Measurements from ENCODE around the gene FBP2. TPM values are rescaled to one million over a fixed set of nuclear protein-coding genes. Genes with fewer than 3 reads are reported as not detected.
"Not testable (repeated sequence)": the region's sequence is repeated elsewhere in the genome, so short reads cannot be mapped to it uniquely, and the experiment has no call there.

The FBP2 gene
- polyA plus RNA-seq, 4 donors: 0.08 to 0.11 TPM; not detected in 2

DNA sequence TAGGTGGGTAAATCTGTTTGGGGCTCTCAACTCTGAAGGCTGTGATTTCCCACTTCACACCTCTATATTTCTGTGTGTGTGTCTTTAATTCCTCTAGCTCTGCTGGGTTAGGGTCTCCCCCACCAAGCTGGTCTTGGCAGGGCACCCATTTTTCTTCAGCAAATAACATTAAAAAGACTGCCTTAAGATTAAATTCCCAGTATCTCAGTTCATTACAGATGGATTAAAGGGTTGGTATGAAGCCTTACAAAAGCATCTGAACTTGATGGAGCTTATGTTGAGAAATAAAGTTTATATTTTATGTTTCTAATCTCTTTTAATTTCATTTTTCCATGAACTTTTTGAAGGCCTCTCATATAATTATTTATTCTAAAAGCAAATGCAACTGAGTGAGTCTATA is 27.1 kb downstream of the FBP2 start:
- no peak for DNase-seq (ENCODE audit: low read depth in 4 of 4, low spot score in 2 of 4)

GRCh38 chr9:94564279-94564678 is 29.3 kb downstream of the FBP2 start:
- not testable (repeated sequence) for DNase-seq (ENCODE audit: low read depth in 4 of 4, low spot score in 2 of 4)

GRCh38 chr9:94563548-94563947 is 30.1 kb downstream of the FBP2 start:
- DNase-seq (ENCODE audit: low read depth in 4 of 4, low spot score in 2 of 4): no peak

- no peak for DNase-seq (ENCODE audit: low read depth in 4 of 4, low spot score in 2 of 4)
These were observed 33.4 kb downstream of the FBP2 start for GRCh38 chr9:94560237-94560636.

- DNase-seq (ENCODE audit: low read depth in 4 of 4, low spot score in 2 of 4): no peak
These were observed 36.2 kb downstream of the FBP2 start for GRCh38 chr9:94557376-94557775.

GRCh38 chr9:94554439-94555331 is 38.9 kb downstream of the FBP2 start, which contains the start of gene PCAT7:
Gene PCAT7, plus strand, starts transcription at chr9:94555083.
- DNase-seq (ENCODE audit: low read depth in 4 of 4, low spot score in 2 of 4): no peak

- no peak for DNase-seq (ENCODE audit: low read depth in 4 of 4, low spot score in 2 of 4)
These were observed 39.6 kb downstream of the FBP2 start for GRCh38 chr9:94554078-94554438.

DNA sequence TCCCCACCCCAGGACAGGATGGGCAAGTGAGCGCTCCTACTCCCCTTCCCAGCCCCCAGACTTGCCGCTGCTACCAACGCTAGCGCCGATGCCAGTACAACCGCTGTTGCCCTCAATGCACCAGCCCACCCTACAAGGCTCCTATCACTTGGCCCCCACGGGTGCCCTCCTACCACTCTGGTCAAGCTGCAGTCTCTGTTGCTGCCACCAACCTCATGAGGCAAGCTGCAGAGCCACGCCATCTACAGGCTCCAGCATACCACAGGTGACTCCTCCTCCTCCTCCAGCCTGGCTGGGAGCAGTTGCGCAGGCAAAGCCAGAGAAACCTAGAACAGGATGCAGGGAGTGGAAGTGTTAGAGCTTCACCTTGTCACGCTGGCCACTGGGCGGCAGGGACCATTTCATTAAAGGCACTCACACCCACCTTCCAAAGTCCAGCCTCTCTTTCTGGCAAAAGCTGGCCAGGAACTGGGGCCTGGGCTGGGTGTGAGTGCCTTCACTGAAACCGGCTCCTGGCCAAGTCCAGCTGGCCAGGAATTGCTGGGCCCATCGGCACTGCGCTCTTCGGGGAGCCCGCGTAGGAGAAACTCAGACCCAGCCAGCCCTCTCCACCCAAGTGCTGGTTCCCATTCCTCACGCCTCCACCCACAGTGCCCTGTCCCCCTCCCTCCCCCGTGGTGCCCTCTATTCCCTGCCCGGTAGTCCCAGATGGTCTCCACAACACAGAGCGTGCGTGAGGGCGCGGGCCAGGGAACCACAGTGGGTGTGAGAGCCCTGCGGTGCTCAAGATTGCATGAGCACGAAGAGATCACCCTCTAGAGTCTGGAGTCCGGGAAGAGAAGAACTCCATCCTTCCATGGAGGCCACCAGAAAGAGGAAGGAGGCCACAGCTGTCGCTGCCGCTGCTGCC is 40.3 kb downstream of the FBP2 start:
- DNase-seq (ENCODE audit: low read depth in 4 of 4, low spot score in 2 of 4): no peak

- DNase-seq (ENCODE audit: low read depth in 4 of 4, low spot score in 2 of 4): no peak
These were observed 47.7 kb downstream of the FBP2 start for GRCh38 chr9:94545940-94546339.

- DNase-seq (ENCODE audit: low read depth in 4 of 4, low spot score in 2 of 4): not testable (repeated sequence)
These were observed 49.3 kb downstream of the FBP2 start for GRCh38 chr9:94544335-94544734.

- no peak for DNase-seq (ENCODE audit: low read depth in 4 of 4, low spot score in 2 of 4)
These were observed 54.7 kb downstream of the FBP2 start for GRCh38 chr9:94538908-94539307.

DNA sequence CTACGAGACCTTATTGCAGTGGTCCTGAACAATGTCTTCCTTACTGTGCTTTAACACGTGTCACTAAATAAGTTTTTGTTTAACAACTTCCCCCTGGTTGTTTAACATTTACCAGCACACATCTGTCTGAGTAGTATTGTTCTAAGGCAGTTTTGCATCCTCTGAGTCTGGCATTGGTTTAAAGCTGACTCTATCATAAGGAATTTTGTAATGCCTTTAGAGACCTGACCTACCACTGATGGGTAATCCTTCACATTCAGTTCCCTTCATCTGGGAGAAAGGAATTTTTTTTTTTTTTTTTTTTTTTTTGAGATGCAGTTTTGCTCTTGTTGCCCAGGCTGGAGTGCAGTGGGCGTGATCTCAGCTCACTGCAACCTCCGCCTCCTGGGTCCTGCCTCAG is 58.7 kb downstream of the FBP2 start:
- DNase-seq (ENCODE audit: low read depth in 4 of 4, low spot score in 2 of 4): no peak

DNA sequence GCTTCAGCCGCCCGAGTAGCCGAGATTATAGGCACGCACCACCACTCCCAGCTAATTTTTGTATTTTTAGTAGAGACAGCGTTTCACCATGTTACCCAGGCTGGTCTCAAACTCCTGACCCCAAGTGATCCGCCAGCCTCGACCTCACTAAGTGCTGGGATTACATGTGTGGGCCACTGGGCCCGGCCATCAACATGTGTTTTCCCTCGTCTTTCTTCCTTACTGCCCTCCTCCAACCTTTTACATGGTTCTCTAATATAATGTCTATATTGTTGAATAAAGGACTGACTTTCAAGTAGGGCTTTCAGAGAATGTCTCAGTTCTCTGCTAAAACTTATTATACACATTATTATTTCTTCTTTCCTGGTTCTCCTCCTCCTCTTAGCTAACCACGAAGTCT is 60.0 kb downstream of the FBP2 start:
- no peak for DNase-seq (ENCODE audit: low read depth in 4 of 4, low spot score in 2 of 4)

DNA sequence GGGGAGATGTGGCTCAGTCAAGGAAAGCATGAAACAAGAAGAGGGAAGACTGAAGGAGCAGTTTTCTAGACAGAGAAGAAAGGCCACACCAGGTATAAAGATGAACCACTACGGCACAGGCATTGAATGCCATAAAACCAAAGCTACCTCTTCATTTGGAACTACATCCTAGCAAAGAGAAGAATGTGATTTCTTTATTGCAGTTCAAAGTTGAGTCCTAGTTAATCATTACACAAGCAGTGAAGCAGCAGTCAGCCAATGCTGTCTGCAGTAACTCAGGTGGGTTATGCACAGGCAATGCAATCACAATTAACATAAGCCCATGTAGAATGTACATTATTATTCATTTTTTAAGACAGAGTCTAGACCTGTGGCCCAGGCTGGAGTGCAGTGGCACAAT is 60.5 kb downstream of the FBP2 start:
- DNase-seq (ENCODE audit: low read depth in 4 of 4, low spot score in 2 of 4): peak in 2 of 4 donors; percentile 18 to 45

DNA sequence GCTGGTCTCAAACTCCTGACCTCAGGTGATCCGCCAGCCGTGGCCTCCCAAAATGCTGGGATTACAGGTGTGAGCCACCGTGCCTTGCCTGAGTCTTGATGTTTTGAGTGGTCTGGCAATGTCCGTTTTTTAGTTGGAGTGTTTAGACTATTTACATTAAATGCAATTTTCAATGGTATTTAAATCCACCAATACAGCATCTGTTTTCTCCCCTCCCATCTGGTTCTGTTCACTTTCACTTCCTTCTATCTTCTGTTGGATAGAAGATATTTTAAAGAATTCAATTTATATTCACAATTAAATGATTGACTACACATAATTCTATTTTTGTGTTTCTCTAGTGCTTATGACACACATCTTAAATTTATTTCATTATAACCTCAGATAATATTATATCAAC is 64.7 kb downstream of the FBP2 start:
- DNase-seq (ENCODE audit: low read depth in 4 of 4, low spot score in 2 of 4): no peak

DNA sequence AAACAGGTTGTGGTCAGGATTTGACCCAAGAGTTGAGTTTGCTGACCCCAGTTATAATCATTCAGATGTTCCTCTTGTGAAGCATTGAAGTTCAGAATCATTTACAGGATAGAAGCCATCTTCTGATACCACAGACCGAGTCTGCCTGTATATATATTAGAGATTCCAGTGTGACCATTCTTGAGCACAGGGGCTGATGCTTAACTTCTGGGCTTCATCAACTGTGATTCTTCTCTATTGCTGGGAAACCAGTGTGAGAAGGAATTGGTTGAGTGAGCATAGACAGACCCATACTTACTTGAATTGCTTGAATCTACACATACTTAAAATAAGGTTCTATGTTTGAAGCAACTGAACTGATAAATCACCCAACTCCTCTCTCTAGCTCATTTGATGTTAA is 66.7 kb downstream of the FBP2 start:
- DNase-seq (ENCODE audit: low read depth in 4 of 4, low spot score in 2 of 4): no peak

DNA sequence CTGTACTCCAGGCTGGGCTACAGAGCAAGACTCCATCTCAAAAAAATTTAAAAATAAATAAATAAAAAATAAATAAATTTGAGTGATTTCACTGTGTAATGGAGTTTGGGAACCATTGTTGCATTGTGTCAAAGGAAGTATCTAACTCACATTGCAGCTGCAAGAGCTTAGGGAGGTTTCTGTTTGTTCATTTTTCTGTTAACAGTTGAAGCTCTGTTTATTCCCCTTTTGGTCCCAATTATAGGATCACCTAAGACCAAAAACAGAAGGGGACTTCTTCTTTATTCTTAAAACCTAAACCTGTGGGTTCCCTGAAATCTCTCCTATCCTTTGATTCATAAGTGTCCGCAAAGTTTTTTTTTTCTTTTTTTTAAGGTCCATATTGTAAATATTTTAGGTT is 67.4 kb downstream of the FBP2 start:
- no peak for DNase-seq (ENCODE audit: low read depth in 4 of 4, low spot score in 2 of 4)

GRCh38 chr9:94525396-94526035 is 68.1 kb downstream of the FBP2 start:
- DNase-seq (ENCODE audit: low read depth in 4 of 4, low spot score in 2 of 4): no peak

DNA sequence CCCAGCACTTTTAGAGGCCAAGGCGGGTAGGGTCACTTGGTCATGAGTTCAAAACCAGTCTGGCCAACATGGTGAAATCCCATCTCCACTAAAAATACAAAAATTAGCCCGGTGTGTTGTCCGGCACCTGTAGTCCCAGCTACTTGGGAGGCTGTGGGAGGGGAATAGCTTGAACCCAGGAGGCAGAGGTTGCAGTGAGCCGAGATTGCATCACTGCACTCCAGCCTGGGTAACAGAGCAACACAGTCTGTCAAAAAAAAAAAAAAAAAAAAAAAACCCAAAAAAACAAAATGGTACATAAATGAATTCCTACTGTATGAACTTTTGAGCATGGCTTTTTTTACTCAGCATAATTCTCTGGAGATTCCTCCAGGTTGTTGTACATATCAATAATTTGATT is 76.4 kb downstream of the FBP2 start:
- DNase-seq (ENCODE audit: low read depth in 4 of 4, low spot score in 2 of 4): no peak

- no peak for DNase-seq (ENCODE audit: low read depth in 4 of 4, low spot score in 2 of 4)
These were observed 78.9 kb downstream of the FBP2 start for GRCh38 chr9:94514722-94515121.

DNA sequence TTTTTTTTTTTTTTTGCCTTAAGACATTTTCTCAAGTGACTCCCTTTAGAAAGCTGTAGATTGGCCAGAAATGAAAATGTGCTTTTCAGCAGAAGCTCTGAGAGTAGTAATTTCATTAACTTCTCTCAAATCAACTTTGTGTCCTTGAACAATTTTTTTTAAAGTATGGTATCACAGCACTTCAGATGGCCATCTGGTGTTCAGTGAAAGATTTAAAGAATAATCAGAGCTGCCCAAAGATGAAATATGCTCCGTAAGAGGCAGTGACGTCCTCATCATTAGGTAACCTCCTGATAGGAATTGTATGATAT is 81.7 kb downstream of the FBP2 start:
- DNase-seq (ENCODE audit: low read depth in 4 of 4, low spot score in 2 of 4): no peak

Data from left renal cortex interstitium (tissue), 4 donors.